Psoas muscle (tissue), 8 donors: Measurements from ENCODE around the gene ALDOC. TPM values are rescaled to one million over a fixed set of nuclear protein-coding genes. Genes with fewer than 3 reads are reported as not detected.

Experiments used
- ATAC-seq, 4 donors: fragments of 200-7000 bp; cut with Tn5 transposase; one replicate each; pipeline ENCODE4 v1.9.1; 2020; ENCODE audit warnings: moderate library complexity in 3 of 4, mild to moderate bottlenecking in 2 of 4
- DNase-seq, 2 donors: peaks; one replicate each; pipeline ENCODE4 v3.0.0-alpha.2; 2020
- H3K27ac ChIP-seq: fragments of 200-600 bp; one replicate; pipeline ENCODE4 v1.8.0; 2022
- H3K27me3 ChIP-seq, 3 donors: fragments of 200-600 bp in 1 of 3; one replicate each; pipeline versions ENCODE4 v1.6.1 to v1.8.0; 2013 to 2022; ENCODE audit warnings: low read length in 2 of 3, mild to moderate bottlenecking in 2 of 3, moderate library complexity in 1 of 3; ENCODE audit not compliant: insufficient read depth in 3 of 3
- H3K36me3 ChIP-seq, 2 donors: fragments of 200-600 bp in 1 of 2; one replicate each; pipeline versions ENCODE4 v1.6.1 to v1.8.0; 2013 to 2022; ENCODE audit warnings: low read depth in 1 of 2, mild to moderate bottlenecking in 1 of 2, moderate library complexity in 1 of 2; ENCODE audit not compliant: insufficient read depth in 1 of 2
- H3K4me1 ChIP-seq: fragments of 200-600 bp; one replicate; pipeline ENCODE4 v1.8.0; 2022
- H3K4me3 ChIP-seq: fragments of 200-600 bp; one replicate; pipeline ENCODE4 v1.8.0; 2022; ENCODE audit warnings: mild to moderate bottlenecking
- H3K9me3 ChIP-seq: fragments of 200-600 bp; one replicate; pipeline ENCODE4 v1.8.0; 2022
- WGBS, 3 donors: extraction: QIAGEN DNeasy Blood & Tissue Kit; methylation state at CpG; one replicate each; pipeline versions ENCODE4 v1.1.6 to v1.1.7; 2013; 5-methylcytosine and 5-hydroxymethylcytosine counted together
- intact Hi-C, 2 donors: fragments of 100-400 bp; cut with DNase I; formaldehyde crosslinking; loops; one replicate each; pipeline versions ENCODE4 v1.11.0 to v1.14.2; 2022
- polyA plus RNA-seq, 3 donors: library from polyadenylated mRNA; stranded (reverse); fragments of 200-250 nt; gene quantifications; one replicate each; pipeline ENCODE4 v1.2.3, GENCODE V29; 2013
- total RNA-seq, 4 donors: library from RNA; stranded (reverse); fragmentation: NEBNext Ultra II Directional in 2 of 4; extraction: Animal tissue kit (Norgen Biotek cat#: 25700) in 2 of 4; gene quantifications; one replicate each; pipeline versions ENCODE4 v1.2.1 to v1.2.4, GENCODE V29; 2021 to 2023
- TF ChIP-seq, protein P1 (sequence below): fragments of 200-600 bp; IDR thresholded peaks from one replicate; pipeline ENCODE4 v1.8.0; 2022; ENCODE audit warnings: antibody characterized with exemption
- donor health status: healthy with polysubstance abuse.
- donor health status: DM: no; HTN: no; CAD: no; lungs with moderate emphysema.
- donor health status: Bipolar disorder and iron deficiency.
- donor health status: healthy.
- donor health status: DM: yes; HTN: yes; CAD: no.
- donor health status: DM: no; HTN: no; CAD: no.
- donor health status: DM: no; HTN: no; CAD: no.
- donor health status: DM: yes; HTN: yes; CAD: no.

Gene ALDOC
- total and polyA plus RNA-seq, 7 donors, result 1.2 to 2.9 (median 1.7) TPM

DNA sequence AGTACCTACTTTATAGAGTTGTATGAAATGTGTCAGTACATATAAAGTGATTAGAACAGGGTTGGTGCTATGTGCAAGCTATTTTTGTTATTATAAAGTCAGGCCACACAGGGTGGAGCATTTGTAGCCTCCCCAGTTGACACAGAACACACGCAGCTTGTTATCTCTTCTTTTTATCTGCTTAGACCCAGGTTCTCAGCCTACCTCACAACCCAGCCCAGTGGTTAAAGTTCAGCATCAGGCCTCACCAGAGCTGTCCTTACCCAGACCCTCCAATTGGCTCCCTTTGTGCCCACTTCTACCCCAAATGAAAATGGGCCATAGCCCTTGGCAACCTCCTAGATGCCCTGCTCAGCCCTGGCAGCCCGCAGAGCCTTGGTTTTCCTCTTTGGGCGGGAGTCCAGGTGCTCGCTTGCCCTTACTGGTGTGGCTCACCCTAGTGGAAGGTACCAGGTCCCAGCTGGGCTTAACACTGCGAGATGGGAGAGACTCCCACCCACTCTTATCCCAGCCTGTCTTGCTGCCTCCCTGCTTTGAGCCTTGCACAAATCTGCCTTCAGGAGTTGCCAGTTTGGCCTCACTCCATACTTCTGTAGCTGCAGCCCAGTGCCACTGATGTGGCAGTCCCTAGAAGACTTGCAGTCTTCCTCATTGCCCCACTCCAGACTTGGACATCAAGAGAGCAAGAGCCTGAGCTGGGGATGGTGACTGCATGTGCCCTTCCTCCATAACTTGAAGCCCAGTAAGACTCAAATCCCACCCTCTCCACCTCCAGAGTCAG is 4.2 kb downstream of the ALDOC start:
- H3K9me3 ChIP-seq, result no peaks in the 10 kb centered on the region
- H3K27ac ChIP-seq, result peak overlapping the region; percentile 82
- no peaks in the 10 kb centered on the region for H3K27me3 ChIP-seq
- H3K4me1 ChIP-seq, result peaks cover 18% of the 10 kb centered on the region
- peaks cover 0 to 18% of the 10 kb centered on the region in 2 donors for H3K36me3 ChIP-seq
- peak overlapping the region; percentile 75 for H3K4me3 ChIP-seq
- intact Hi-C loops, result no loop called here
- ATAC-seq (no peak), DNase-seq (no peak)
- TF ChIP-seq, protein P1, sequence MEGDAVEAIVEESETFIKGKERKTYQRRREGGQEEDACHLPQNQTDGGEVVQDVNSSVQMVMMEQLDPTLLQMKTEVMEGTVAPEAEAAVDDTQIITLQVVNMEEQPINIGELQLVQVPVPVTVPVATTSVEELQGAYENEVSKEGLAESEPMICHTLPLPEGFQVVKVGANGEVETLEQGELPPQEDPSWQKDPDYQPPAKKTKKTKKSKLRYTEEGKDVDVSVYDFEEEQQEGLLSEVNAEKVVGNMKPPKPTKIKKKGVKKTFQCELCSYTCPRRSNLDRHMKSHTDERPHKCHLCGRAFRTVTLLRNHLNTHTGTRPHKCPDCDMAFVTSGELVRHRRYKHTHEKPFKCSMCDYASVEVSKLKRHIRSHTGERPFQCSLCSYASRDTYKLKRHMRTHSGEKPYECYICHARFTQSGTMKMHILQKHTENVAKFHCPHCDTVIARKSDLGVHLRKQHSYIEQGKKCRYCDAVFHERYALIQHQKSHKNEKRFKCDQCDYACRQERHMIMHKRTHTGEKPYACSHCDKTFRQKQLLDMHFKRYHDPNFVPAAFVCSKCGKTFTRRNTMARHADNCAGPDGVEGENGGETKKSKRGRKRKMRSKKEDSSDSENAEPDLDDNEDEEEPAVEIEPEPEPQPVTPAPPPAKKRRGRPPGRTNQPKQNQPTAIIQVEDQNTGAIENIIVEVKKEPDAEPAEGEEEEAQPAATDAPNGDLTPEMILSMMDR, result no peak
- WGBS, 3 donors, result 69 to 77% (median 71%) methylated on average over 5 of the region's 5 CpGs

DNA sequence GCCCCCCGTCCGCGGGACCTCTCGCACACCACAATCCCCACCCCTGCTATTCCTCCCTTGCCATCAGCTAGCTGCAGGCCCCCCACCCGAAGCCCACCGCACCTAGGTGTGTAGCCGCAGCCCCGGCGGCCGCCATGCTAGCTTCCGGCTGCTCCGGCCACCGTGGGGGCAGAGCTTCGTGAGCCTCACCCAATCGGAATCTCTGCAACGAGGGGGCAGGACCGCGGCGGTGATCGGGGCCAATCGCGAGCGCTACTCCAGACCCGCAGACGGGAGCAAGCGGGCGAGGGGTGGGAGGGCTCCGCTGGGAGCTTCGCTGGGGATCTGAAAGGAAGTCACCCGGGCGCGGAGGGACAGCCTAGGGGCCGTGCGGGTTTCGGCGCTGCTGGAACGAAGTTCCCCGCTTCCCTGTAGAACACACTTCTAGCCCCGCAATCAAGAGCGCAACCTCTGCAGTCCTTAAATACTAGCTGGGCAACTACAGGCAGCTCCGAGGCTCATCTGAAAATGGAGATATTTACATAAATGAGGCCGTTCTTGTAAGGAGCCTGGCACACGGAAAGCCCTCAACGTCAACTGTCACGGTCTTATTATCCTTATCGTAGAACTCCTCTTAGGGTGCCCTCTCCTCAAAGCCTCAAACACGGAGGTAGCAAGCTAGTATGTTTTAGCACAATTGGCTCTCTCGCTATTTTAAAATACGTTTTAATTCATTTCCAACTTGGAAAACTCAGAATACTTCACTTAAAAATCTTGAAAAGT is 5.2 kb downstream of the ALDOC start, which contains the start of gene PIGS:
PIGS (minus strand) TSS at position 164 of the 762 bp plus-strand sequence; CDS start at position 136, 28 bp downstream.
- Histone ChIP-seq H3K27me3 (no peaks in the 10 kb centered on the region), H3K9me3 (no peaks in the 10 kb centered on the region), H3K4me3 (peak within 1 kb of the TSS; percentile 75), H3K27ac (peak within 1 kb of the TSS; percentile 82), H3K36me3 (peaks cover 0 to 27% of the 10 kb centered on the region in 2 donors), H3K4me1 (peaks cover 18% of the 10 kb centered on the region)
- intact Hi-C loops, result no loop called here
- peak; percentile 98 to 99 (median 99) for ATAC-seq
- DNase-seq, result peak; percentile 95 to 97
- WGBS, 3 donors, result 0 to 1% (median 0%) methylated on average over 39 to 49 of the region's 49 CpGs
- TF ChIP-seq, protein P1, result no peak

DNA sequence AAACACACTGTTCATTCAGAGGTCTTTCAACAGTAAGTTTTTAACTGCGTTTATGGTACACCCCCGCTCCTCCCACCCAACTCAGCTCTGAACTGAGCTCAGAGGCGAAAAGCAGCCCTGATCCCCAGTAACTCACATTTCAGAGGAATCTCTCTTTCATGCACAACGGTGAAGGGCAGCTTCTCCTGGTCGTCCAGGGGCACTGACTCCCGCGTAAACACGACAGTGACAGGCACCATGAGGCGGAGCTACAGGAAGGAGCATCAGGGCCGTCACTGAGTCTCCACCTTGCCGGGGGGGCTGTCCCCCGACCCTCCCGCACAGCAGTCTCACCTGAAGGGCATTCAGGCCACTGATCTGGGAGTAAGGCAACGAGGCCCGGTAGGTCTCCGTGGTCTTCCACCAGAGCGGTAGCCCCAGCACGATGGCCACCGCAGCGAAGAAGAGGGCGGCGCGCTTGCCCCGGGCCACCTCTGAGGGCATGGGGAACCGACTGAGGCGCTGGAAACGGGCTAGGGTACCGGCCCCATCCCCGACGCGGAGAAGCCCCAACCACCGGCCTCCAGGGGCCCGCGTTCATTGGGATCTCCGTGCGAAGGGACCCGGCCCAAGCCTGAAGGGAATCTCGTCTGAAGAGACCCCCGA is 5.9 kb downstream of the ALDOC start:
- intact Hi-C loops, result no loop called here
- H3K4me3 ChIP-seq, result peak overlapping the region; percentile 75
- TF ChIP-seq, protein P1, result no peak
- peak; percentile 29 to 59 (median 42) for ATAC-seq
- no peak for DNase-seq
- H3K4me1 ChIP-seq, result peaks cover 18% of the 10 kb centered on the region
- 0 to 1% (median 1%) methylated on average over 25 to 39 of the region's 39 CpGs for WGBS, 3 donors
- H3K36me3 ChIP-seq, result peaks cover 0 to 28% of the 10 kb centered on the region in 2 donors
- H3K27ac ChIP-seq, result peak overlapping the region; percentile 82
- no peaks in the 10 kb centered on the region for H3K9me3 ChIP-seq
- no peaks in the 10 kb centered on the region for H3K27me3 ChIP-seq

DNA sequence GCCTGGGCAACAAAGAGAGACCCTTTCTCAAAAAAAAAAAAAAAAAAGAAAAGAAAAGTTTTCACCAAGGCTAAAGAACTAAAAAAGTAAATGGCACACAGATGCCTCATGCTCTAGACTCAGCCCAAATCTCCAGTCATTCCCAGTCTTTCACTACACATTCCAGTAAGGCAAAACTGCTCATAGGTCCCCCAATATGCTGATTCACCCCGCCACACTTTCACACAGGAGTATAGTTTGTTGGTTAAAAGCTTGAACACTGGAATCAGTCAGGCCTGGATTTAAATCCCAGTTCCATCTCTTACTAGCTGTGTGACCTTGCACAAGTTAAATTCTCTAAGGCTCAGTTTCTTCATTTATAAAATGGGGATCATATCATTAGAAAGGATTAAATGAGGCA is 7.2 kb downstream of the ALDOC start:
- intact Hi-C loops, result no loop called here
- no peaks in the 10 kb centered on the region for H3K9me3 ChIP-seq
- H3K4me3 ChIP-seq, result no peak overlapping the region
- H3K4me1 ChIP-seq, result peaks cover 18% of the 10 kb centered on the region
- 92 to 100% (median 96%) methylated on average over 1 of the region's 1 CpG for WGBS, 3 donors
- peaks cover 0 to 35% of the 10 kb centered on the region in 2 donors for H3K36me3 ChIP-seq
- no peak overlapping the region for H3K27ac ChIP-seq
- H3K27me3 ChIP-seq, result no peaks in the 10 kb centered on the region
- DNase-seq (no peak), ATAC-seq (no peak)
- TF ChIP-seq, protein P1, result no peak
